HepG2 (cell line): ENCODE measurements around the gene F8. TPM values are rescaled to one million over a fixed set of nuclear protein-coding genes. Genes with fewer than 3 reads are reported as not detected.
"Not testable (repeated sequence)": the region's sequence is repeated elsewhere in the genome, so short reads cannot be mapped to it uniquely, and the experiment has no call there.

ENCODE experiments used
- ATAC-seq: fragments of 200-7000 bp; cut with Tn5 transposase; 3 replicates; pipeline ENCODE4 v1.9.1; 2020; ENCODE audit warnings: mild to moderate bottlenecking, moderate library complexity
- BruUV-seq: library from RNA; stranded (reverse); fragments of 400-500 nt; replicated peaks from 2 replicates; lab custom pipeline; 2021; lab: Mats Ljungman, UMichigan
- CTCF ChIA-PET: fragments of 300-600 bp; formaldehyde crosslinking; extraction: SDS; loops from one replicate; lab custom pipeline; 2021; ENCODE audit warnings: low total read pairs, inconsistent platforms, low intra/inter-chr PET ratio; lab: Yijun Ruan, JAX
- POLR2A ChIA-PET: fragments of 350-600 bp; sonication (Branson Sonifier 250); formaldehyde crosslinking; loops from one replicate; lab custom pipeline; 2020; ENCODE audit warnings: antibody characterized with exemption, inconsistent platforms; lab: Yijun Ruan, JAX
- DNase-seq: peaks from one replicate; pipeline ENCODE4 v3.0.0-alpha.2; 2015; ENCODE audit warnings: low spot score
- FAIRE-seq: peaks from 3 replicates; lab custom pipeline; 2011; peaks lifted over from hg19 to GRCh38; lab: Jason Lieb, UNC
- H2AFZ ChIP-seq: one replicate; pipeline ENCODE4 v1.6.1; 2011; ENCODE audit warnings: low read length, inconsistent platforms
- H3K27ac ChIP-seq: fragments of 300-600 bp; 3 replicates; pipeline ENCODE4 v1.8.0; 2011; ENCODE audit warnings: mixed run types, mild to moderate bottlenecking, mixed read lengths, low read length, inconsistent platforms; ENCODE audit not compliant: insufficient read depth; ENCODE audit errors: extremely low read length
- H3K27me3 ChIP-seq, 2 experiments: fragments of 200-600 bp in 1 of 2; 2 replicates in 1 of 2; 3 replicates in 1 of 2; pipeline versions ENCODE4 v1.6.0 to v1.8.0; 2011; ENCODE audit warnings: low read length in 2 of 2, mild to moderate bottlenecking in 2 of 2, moderate library complexity in 2 of 2, inconsistent platforms in 1 of 2; ENCODE audit not compliant: insufficient read depth in 2 of 2, control insufficient read depth in 1 of 2
- H3K36me3 ChIP-seq, 2 experiments: fragments of 200-600 bp in 1 of 2; replicated peaks in 1 of 2; 2 replicates in 1 of 2; 3 replicates in 1 of 2; pipeline versions ENCODE4 v1.5.1 to v1.8.0; 2011; ENCODE audit warnings: low read length in 2 of 2, inconsistent platforms in 1 of 2; ENCODE audit not compliant: insufficient read depth in 2 of 2, control insufficient read depth in 1 of 2
- H3K4me1 ChIP-seq: 2 replicates; pipeline ENCODE4 v1.5.1; 2012; ENCODE audit warnings: low read length, inconsistent platforms; ENCODE audit not compliant: insufficient read depth
- H3K4me2 ChIP-seq: 2 replicates; pipeline ENCODE4 v1.6.0; 2011; ENCODE audit warnings: low read depth, low read length, inconsistent platforms
- H3K4me3 ChIP-seq, 3 experiments: fragments of 200-600 bp in 1 of 3; sonication (generic), shearing (Covaris generic) in 1 of 3; replicated peaks in 1 of 3; 2 replicates each; pipeline ENCODE4 v1.5.1; 2011 to 2016; ENCODE audit warnings: low read length in 3 of 3, inconsistent platforms in 2 of 3, low read depth in 2 of 3, mild to moderate bottlenecking in 2 of 3, control low read depth in 1 of 3, mixed read lengths in 1 of 3; ENCODE audit not compliant: insufficient read depth in 1 of 3
- H3K79me2 ChIP-seq: one replicate; pipeline ENCODE4 v1.6.1; 2011; ENCODE audit warnings: low read length, inconsistent platforms; ENCODE audit not compliant: insufficient read depth
- H3K9ac ChIP-seq: 2 replicates; pipeline ENCODE4 v1.6.0; 2011; ENCODE audit warnings: mild to moderate bottlenecking, low read depth, low read length, inconsistent platforms; ENCODE audit not compliant: insufficient read depth
- H3K9me3 ChIP-seq: 2 replicates; pipeline ENCODE4 v1.5.1; 2012; ENCODE audit warnings: mild to moderate bottlenecking, low read length
- H4K20me1 ChIP-seq: 2 replicates; pipeline ENCODE4 v1.6.0; 2011; ENCODE audit warnings: inconsistent platforms, mild to moderate bottlenecking, low read length, moderate library complexity; ENCODE audit not compliant: insufficient read depth
- CEBPB ChIP-seq: IDR thresholded peaks from 2 replicates; pipeline ENCODE4 v1.6.1; 2011; ENCODE audit warnings: low read depth, low read length, improper control_type of control experiment, borderline replicate concordance
- GPBP1L1 ChIP-seq: sonication (generic); formaldehyde crosslinking; IDR thresholded peaks from 2 replicates; pipeline ENCODE4 v1.5.0; 2020; ENCODE audit warnings: mild to moderate bottlenecking, missing genetic modification reagents
- IKZF1 ChIP-seq: fragments of 450-650 bp; IDR thresholded peaks from 2 replicates; pipeline ENCODE4 v1.7.1; 2016
- JUND ChIP-seq: sonication (generic); formaldehyde crosslinking; IDR thresholded peaks from 2 replicates; pipeline ENCODE4 v1.8.0; 2022; ENCODE audit warnings: mild to moderate bottlenecking, missing genetic modification reagents
- KAT7 ChIP-seq: IDR thresholded peaks from 2 replicates; pipeline ENCODE4 v1.6.1; 2018; ENCODE audit warnings: borderline replicate concordance, missing compliant biosample characterization
- MYC ChIP-seq: sonication (generic); formaldehyde crosslinking; IDR thresholded peaks from 2 replicates; pipeline ENCODE4 v1.9.0; 2021; ENCODE audit warnings: missing genetic modification reagents, borderline replicate concordance
- TOPORS ChIP-seq: sonication (generic); formaldehyde crosslinking; IDR thresholded peaks from 2 replicates; pipeline ENCODE4 v1.8.0; 2023; ENCODE audit warnings: mild to moderate bottlenecking, missing genetic modification reagents
- ZBTB2 ChIP-seq: sonication (generic); formaldehyde crosslinking; IDR thresholded peaks from 2 replicates; pipeline ENCODE4 v1.8.0; 2022; ENCODE audit warnings: low read depth, missing genetic modification reagents
- ZIK1 ChIP-seq: sonication (generic); formaldehyde crosslinking; IDR thresholded peaks from 2 replicates; pipeline ENCODE4 v1.5.0; 2020; ENCODE audit warnings: mild to moderate bottlenecking, low read depth, missing genetic modification reagents, borderline replicate concordance
- ZNF552 ChIP-seq: sonication (generic); formaldehyde crosslinking; IDR thresholded peaks from 2 replicates; pipeline ENCODE4 v1.9.0; 2022; ENCODE audit warnings: missing genetic modification reagents, mild to moderate bottlenecking, borderline replicate concordance
- ZNF557 ChIP-seq: sonication (generic); formaldehyde crosslinking; IDR thresholded peaks from 2 replicates; pipeline ENCODE4 v1.4.0; 2020; ENCODE audit warnings: missing genetic modification reagents
- WGBS: methylation state at CpG from one replicate; pipeline ENCODE4 v1.1.6; 2017; ENCODE audit warnings: low lambda C conversion rate; 5-methylcytosine and 5-hydroxymethylcytosine counted together
- in situ Hi-C: cut with HindIII; loops from 2 replicates; pipeline ENCODE4 v1.10.0; 2017; ENCODE audit warnings: low pct_unique_long_range_greater_than_20kb; ENCODE audit not compliant: extremely low pct_ligation_motif_present
- intact Hi-C: fragments of 100-400 bp; cut with micrococcal nuclease; formaldehyde crosslinking; loops from one replicate; pipeline ENCODE4 v1.10.0; 2022; ENCODE audit not compliant: unreplicated experiment
- polyA plus RNA-seq, 8 experiments: library from polyadenylated mRNA; depleted of rRNA in 3 of 8; stranded (reverse) in 7 of 8; unstranded in 1 of 8; fragments of >200 nt; fragmentation: Illumina TruSeq in 4 of 8; extraction: Trizol in 4 of 8; gene quantifications; 2 replicates each; pipeline versions ENCODE4 v1.2.1 to v1.2.3, GENCODE V29; 2011 to 2016; ENCODE audit warnings: low read depth in 4 of 8, missing spikeins in 1 of 8, mixed read lengths in 1 of 8; ENCODE audit not compliant: insufficient read depth in 1 of 8
- total RNA-seq, 5 experiments: library from RNA; depleted of rRNA; stranded (reverse); fragments of >200 nt; fragmentation: Illumina TruSeq; extraction: Trizol; gene quantifications; 2 replicates each; pipeline ENCODE4 v1.2.3, GENCODE V29; 2016; ENCODE audit warnings: low read depth in 1 of 5
- TF ChIP-seq, protein P1 (sequence below): sonication (generic); formaldehyde crosslinking; IDR thresholded peaks from 2 replicates; pipeline ENCODE4 v1.9.0; 2021; ENCODE audit warnings: missing genetic modification reagents, borderline replicate concordance
- TF ChIP-seq, protein P2 (sequence below), 2 experiments: sonication (generic) in 1 of 2; formaldehyde crosslinking in 1 of 2; IDR thresholded peaks; 2 replicates each; pipeline versions ENCODE4 v1.5.1 to v1.6.1; 2011 to 2020; ENCODE audit warnings: borderline replicate concordance in 1 of 2, low read depth in 1 of 2, low read length in 1 of 2, mild to moderate bottlenecking in 1 of 2, missing genetic modification reagents in 1 of 2, moderate library complexity in 1 of 2

F8 gene
- total and polyA plus RNA-seq, 2 of the 13 experiments (the other 11 are each of a cell fraction or from before 2014, with no cell fraction given) = 0.29 to 0.61 TPM

DNA sequence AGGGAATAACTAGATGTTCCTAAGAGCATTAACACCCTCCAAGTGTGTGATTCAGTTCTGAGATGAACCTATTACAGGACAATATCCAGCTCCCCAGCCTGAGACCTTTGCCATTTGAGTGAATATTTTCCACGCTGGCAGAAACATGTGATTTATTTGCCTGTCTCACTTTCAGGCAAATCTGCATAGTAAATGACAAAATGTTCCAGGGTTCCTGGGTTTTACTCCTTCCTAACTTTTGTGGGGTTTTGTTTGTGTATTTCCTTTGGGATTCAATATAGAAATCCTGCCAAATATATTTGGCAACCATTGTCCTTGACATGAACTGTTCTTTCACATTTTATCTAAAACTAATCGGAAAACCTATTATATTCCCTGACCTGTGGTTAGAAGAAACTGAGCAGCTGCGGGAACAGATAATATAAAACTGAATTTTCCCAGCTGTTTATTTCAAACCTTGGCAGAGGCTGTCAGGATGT, 12.5 kb downstream of the F8 start:
- ATAC-seq (no peak), FAIRE-seq (no peak), DNase-seq (no peak)
- H3K9me3 ChIP-seq = no peaks in the 10 kb centered on the region
- ChIA-PET CTCF (no interaction called here), POLR2A (no interaction called here)
- TF ChIP-seq KAT7 (CRISPR knock-in tag) = no peak
- TF ChIP-seq ZIK1 (CRISPR knock-in tag) = no peak
- TF ChIP-seq ZNF552 (CRISPR knock-in tag) = no peak
- no peak for TF ChIP-seq TOPORS (CRISPR knock-in tag)
- TF ChIP-seq, protein P1, sequence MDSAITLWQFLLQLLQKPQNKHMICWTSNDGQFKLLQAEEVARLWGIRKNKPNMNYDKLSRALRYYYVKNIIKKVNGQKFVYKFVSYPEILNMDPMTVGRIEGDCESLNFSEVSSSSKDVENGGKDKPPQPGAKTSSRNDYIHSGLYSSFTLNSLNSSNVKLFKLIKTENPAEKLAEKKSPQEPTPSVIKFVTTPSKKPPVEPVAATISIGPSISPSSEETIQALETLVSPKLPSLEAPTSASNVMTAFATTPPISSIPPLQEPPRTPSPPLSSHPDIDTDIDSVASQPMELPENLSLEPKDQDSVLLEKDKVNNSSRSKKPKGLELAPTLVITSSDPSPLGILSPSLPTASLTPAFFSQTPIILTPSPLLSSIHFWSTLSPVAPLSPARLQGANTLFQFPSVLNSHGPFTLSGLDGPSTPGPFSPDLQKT (CRISPR knock-in tag) = no peak
- no peak for TF ChIP-seq GPBP1L1 (CRISPR knock-in tag)
- no peak for TF ChIP-seq JUND (CRISPR knock-in tag)
- no peak for TF ChIP-seq CEBPB
- TF ChIP-seq IKZF1 = no peak
- no peak for TF ChIP-seq ZBTB2
- no peak for TF ChIP-seq MYC
- no peak for TF ChIP-seq ZNF557 (CRISPR knock-in tag)
- TF ChIP-seq, protein P2, sequence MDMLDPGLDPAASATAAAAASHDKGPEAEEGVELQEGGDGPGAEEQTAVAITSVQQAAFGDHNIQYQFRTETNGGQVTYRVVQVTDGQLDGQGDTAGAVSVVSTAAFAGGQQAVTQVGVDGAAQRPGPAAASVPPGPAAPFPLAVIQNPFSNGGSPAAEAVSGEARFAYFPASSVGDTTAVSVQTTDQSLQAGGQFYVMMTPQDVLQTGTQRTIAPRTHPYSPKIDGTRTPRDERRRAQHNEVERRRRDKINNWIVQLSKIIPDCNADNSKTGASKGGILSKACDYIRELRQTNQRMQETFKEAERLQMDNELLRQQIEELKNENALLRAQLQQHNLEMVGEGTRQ (IDR thresholded peaks at IDR 0.05; ENCODE audit: low read depth, low read length) = no peak
- TF ChIP-seq, protein P2 (CRISPR knock-in tag; IDR thresholded peaks at IDR 0.05; ENCODE audit: borderline replicate concordance) = no peak
- intact Hi-C loops = no loop called here
- in situ Hi-C loops = no loop called here
- no peaks in the 10 kb centered on the region for H3K36me3 ChIP-seq
- H3K27ac ChIP-seq = no peak overlapping the region
- H4K20me1 ChIP-seq = no peaks in the 10 kb centered on the region
- no peaks in the 10 kb centered on the region for H3K79me2 ChIP-seq
- H3K4me3 ChIP-seq = no peak overlapping the region
- WGBS = 51% methylated on average over 3 of the region's 3 CpGs
- no peaks in the 10 kb centered on the region for H3K27me3 ChIP-seq
- no TSS peak for BruUV-seq
- no peak overlapping the region for H3K9ac ChIP-seq
- H3K4me1 ChIP-seq = peaks cover 13% of the 10 kb centered on the region
- no peak overlapping the region for H2AFZ ChIP-seq
- no peak overlapping the region for H3K4me2 ChIP-seq

DNA sequence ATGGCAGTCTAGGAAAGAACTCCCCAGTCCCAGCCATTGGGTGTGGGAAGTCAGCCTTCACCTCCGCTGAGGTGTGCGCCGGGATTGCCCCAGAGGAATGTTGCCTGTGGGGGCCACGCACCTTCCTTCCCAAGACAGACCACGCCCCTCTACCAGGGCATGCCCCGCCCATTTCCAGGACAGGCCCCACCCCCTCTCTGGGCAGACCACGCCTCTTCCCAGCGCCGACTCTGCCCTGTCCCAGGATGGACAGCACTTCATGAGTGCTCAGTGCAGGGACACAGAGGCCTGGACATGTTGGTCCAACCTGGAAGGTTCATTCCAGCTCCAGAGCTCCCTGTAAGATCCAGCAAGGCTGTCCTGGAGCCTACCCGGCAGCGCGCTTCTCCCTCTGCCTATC, 13.9 kb downstream of the F8 start:
- H3K27me3 ChIP-seq, POLR2A ChIA-PET, DNase-seq, CTCF ChIA-PET, in situ Hi-C loops, H3K9me3 ChIP-seq, H3K9ac ChIP-seq, H3K36me3 ChIP-seq, H4K20me1 ChIP-seq, BruUV-seq, H2AFZ ChIP-seq, H3K79me2 ChIP-seq, intact Hi-C loops, H3K4me2 ChIP-seq, H3K27ac ChIP-seq, FAIRE-seq, H3K4me3 ChIP-seq: not testable (repeated sequence)
- WGBS = no CpG with 5 or more reads among the region's 12 CpGs
- ATAC-seq = peak; percentile 40; the same call in 2 of the 3 replicates
- peaks cover 20% of the 10 kb centered on the region for H3K4me1 ChIP-seq
